GM06990 (cell line): ENCODE results near the gene FKBP5.
A peak's percentile ranks its signal among the peaks of the same experiment; 100 is the strongest.

Experiments
- DNase-seq: peaks from one replicate; pipeline ENCODE4 v3.0.0-alpha.2; 2011; ENCODE audit not compliant: insufficient read length; ENCODE audit errors: extremely low read depth
- H3K27me3 ChIP-seq: replicated peaks from 2 replicates; pipeline ENCODE4 v1.6.0; 2011; ENCODE audit warnings: low read length; ENCODE audit not compliant: control insufficient read depth, insufficient read depth
- H3K36me3 ChIP-seq: 2 replicates; pipeline ENCODE4 v1.5.1; 2011; ENCODE audit warnings: low read length; ENCODE audit not compliant: control insufficient read depth, insufficient read depth
- H3K4me3 ChIP-seq: replicated peaks from 2 replicates; pipeline ENCODE4 v1.5.1; 2011; ENCODE audit warnings: low read depth, mild to moderate bottlenecking, control low read depth, low read length
- CTCF ChIP-seq: IDR thresholded peaks from 2 replicates; pipeline ENCODE4 v1.5.1; 2011; ENCODE audit warnings: low read length, control low read depth, mild to moderate bottlenecking, inconsistent platforms; ENCODE audit not compliant: insufficient read depth, poor library complexity, severe bottlenecking

FKBP5 gene

GRCh38 chr6:35624341-35625070 lies 64.2 kb downstream of the FKBP5 start:
- no peak for DNase-seq
- Histone ChIP-seq H3K27me3 (no peaks in the 10 kb centered on the region), H3K36me3 (no peaks in the 10 kb centered on the region), H3K4me3 (no peak overlapping the region)
- peak; percentile 20 for TF ChIP-seq CTCF

GRCh38 chr6:35622283-35622682 lies 66.4 kb downstream of the FKBP5 start:
- no peak for DNase-seq
- no peak for TF ChIP-seq CTCF
- no peaks in the 10 kb centered on the region for H3K36me3 ChIP-seq
- H3K4me3 ChIP-seq = no peak overlapping the region
- no peaks in the 10 kb centered on the region for H3K27me3 ChIP-seq

GRCh38 chr6:35620706-35621105 lies 68.0 kb downstream of the FKBP5 start:
- H3K27me3 ChIP-seq = no peaks in the 10 kb centered on the region
- DNase-seq = no peak
- H3K4me3 ChIP-seq = no peak overlapping the region
- no peaks in the 10 kb centered on the region for H3K36me3 ChIP-seq
- no peak for TF ChIP-seq CTCF

- DNase-seq = no peak
- Histone ChIP-seq H3K27me3 (no peaks in the 10 kb centered on the region), H3K4me3 (no peak overlapping the region), H3K36me3 (no peaks in the 10 kb centered on the region; the same call in 1 of the 2 replicates)
- no peak for TF ChIP-seq CTCF
Observed at GRCh38 chr6:35613762-35614161, 75.0 kb downstream of the FKBP5 start.

GRCh38 chr6:35611240-35611639 lies 77.5 kb downstream of the FKBP5 start:
- DNase-seq = no peak
- Histone ChIP-seq H3K27me3 (no peaks in the 10 kb centered on the region), H3K36me3 (no peaks in the 10 kb centered on the region; the same call in 1 of the 2 replicates), H3K4me3 (no peak overlapping the region)
- TF ChIP-seq CTCF = no peak
